ENCODE data around the gene MID1. TPM values are rescaled to one million over a fixed set of nuclear protein-coding genes. Genes with fewer than 3 reads are reported as not detected.

MID1 gene
- total RNA-seq, 3 donors from 2014 or later: 41.4 to 48.8 (median 48.4) TPM

DNA sequence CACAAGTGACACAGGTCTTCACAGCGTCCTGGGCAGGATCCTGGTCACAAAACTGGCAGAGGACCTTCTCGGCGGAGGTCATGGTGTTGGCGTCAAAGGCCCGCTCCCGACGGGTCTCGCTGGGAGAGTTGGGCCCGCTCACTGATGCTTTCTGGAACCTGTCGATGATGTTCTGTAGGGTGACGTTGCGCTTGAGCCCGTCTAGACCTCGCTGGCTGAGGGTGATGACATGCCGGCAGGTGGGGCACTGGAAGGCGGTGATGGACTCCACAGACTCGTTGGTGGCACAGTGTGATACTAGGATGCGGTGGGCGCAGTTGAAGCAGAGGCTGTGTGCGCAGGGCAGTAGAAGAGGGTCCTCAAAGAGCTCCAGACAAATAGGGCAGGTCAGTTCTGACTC lies 53.2 kb downstream of the MID1 start:
- Histone ChIP-seq H3K4me3 (no peak overlapping the region), H3K4me1 (ENCODE audit: low read depth) (no peaks in the 10 kb centered on the region), H3K9me3 (no peaks in the 10 kb centered on the region), H3K36me3 (ENCODE audit: low read depth) (no peaks in the 10 kb centered on the region)
- intact Hi-C loops (cut with DNase I, micrococcal nuclease): no loop called here
- DNase-seq (no peak), ATAC-seq (no peak)
- TF ChIP-seq CTCF (IDR thresholded peaks at IDR 0.05): no peak

DNA sequence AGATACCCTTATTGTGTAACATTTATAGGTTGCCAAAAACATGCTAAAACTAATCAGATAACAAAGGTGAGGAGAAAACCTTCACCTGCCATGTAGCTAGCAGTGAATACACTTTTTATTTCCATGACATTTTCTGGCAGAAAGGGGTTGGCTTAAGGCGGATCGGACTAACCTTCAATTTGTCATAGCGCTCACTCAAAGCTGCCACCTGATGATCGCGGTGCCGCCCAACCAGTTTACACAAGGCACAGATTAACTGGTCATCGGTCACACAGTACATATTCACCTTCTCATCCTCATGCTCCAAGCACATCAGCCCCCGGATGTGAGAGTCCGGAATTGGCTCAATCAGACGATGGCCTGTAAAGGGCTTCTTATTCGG lies 53.7 kb downstream of the MID1 start:
- TF ChIP-seq CTCF (IDR thresholded peaks at IDR 0.05): no peak
- H3K4me3 ChIP-seq: no peak overlapping the region
- no peak for ATAC-seq
- DNase-seq: no peak
- H3K36me3 ChIP-seq (ENCODE audit: low read depth): no peaks in the 10 kb centered on the region
- H3K9me3 ChIP-seq: no peaks in the 10 kb centered on the region
- intact Hi-C loops (cut with DNase I, micrococcal nuclease): no loop called here
- H3K4me1 ChIP-seq (ENCODE audit: low read depth): no peaks in the 10 kb centered on the region

DNA sequence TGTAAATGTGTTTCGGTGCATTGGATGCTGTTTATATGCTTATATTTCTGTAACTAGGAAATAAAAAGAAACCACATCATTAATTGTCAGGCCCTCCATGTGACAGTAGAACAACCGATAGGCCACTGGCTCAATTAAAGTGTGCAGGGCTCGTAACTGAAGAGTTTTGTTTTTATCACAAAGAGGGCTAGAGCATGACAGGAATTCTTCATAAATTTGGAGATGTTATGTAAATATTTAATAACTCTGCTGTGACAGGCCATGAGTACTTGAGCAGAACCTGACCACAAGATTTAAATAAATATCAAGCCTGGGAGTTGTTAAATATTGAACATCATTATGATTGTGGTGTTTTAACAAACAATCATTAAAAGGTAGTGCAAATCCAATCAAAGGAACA lies 55.9 kb downstream of the MID1 start:
- no peak for DNase-seq
- Histone ChIP-seq H3K9me3 (no peaks in the 10 kb centered on the region), H3K36me3 (ENCODE audit: low read depth) (no peaks in the 10 kb centered on the region), H3K4me3 (no peak overlapping the region), H3K4me1 (ENCODE audit: low read depth) (no peaks in the 10 kb centered on the region)
- TF ChIP-seq CTCF (IDR thresholded peaks at IDR 0.05): no peak
- ATAC-seq: no peak
- intact Hi-C loops (cut with DNase I, micrococcal nuclease): no loop called here

GRCh38 chrX:10557166-10557565 lies 63.2 kb downstream of the MID1 start:
- Histone ChIP-seq H3K4me3 (no peak overlapping the region), H3K9me3 (no peaks in the 10 kb centered on the region), H3K36me3 (ENCODE audit: low read depth) (no peaks in the 10 kb centered on the region), H3K4me1 (ENCODE audit: low read depth) (no peaks in the 10 kb centered on the region)
- DNase-seq (no peak), ATAC-seq (no peak)
- TF ChIP-seq CTCF (IDR thresholded peaks at IDR 0.05): no peak
- intact Hi-C loops (cut with DNase I, micrococcal nuclease): no loop called here

GRCh38 chrX:10556405-10556804 lies 64.0 kb downstream of the MID1 start:
- Histone ChIP-seq H3K36me3 (ENCODE audit: low read depth) (no peaks in the 10 kb centered on the region), H3K4me3 (no peak overlapping the region), H3K4me1 (ENCODE audit: low read depth) (no peaks in the 10 kb centered on the region), H3K9me3 (no peaks in the 10 kb centered on the region)
- DNase-seq (no peak), ATAC-seq (peak; percentile 69)
- TF ChIP-seq CTCF (IDR thresholded peaks at IDR 0.05): no peak
- intact Hi-C loops (cut with DNase I, micrococcal nuclease): no loop called here

- no peak for TF ChIP-seq CTCF (IDR thresholded peaks at IDR 0.05)
- Histone ChIP-seq H3K4me1 (ENCODE audit: low read depth) (no peaks in the 10 kb centered on the region), H3K9me3 (no peaks in the 10 kb centered on the region), H3K4me3 (no peak overlapping the region), H3K36me3 (ENCODE audit: low read depth) (no peaks in the 10 kb centered on the region)
- ATAC-seq (no peak), DNase-seq (no peak)
- intact Hi-C loops (cut with DNase I, micrococcal nuclease): no loop called here
Observed at GRCh38 chrX:10555846-10556245, 64.5 kb downstream of the MID1 start.
